RWPE1 (cell line): Measurements from ENCODE around the gene STARD7.

ENCODE experiments used
- CTCF ChIA-PET: fragments of 350-600 bp; sonication (Branson Sonifier 250); formaldehyde crosslinking; extraction: SDS; loops from one replicate; lab custom pipeline; 2021; lab: Yijun Ruan, JAX
- POLR2A ChIA-PET: fragments of 400-600 bp; formaldehyde crosslinking; extraction: SDS; loops from one replicate; lab custom pipeline; 2020; ENCODE audit warnings: antibody characterized with exemption; ENCODE audit not compliant: low non-redundant PET; lab: Yijun Ruan, JAX
- DNase-seq: peaks from one replicate; pipeline ENCODE4 v3.0.0; 2012; ENCODE audit warnings: low spot score
- H3K27ac ChIP-seq: fragments of 450-650 bp; 2 replicates; pipeline ENCODE4 v1.5.1; 2017
- CTCF ChIP-seq: fragments of 450-650 bp; conservative IDR thresholded peaks from 2 replicates; pipeline ENCODE4 v1.5.1; 2017; ENCODE audit warnings: low read depth, mild to moderate bottlenecking

Gene STARD7

GRCh38 chr2:96204836-96205624, 3.6 kb downstream of the STARD7 start:
- POLR2A ChIA-PET, result interaction anchor here (0.5 kb wide), 1 partner anchor 21 kb away, joined by 5 read pairs; no protein-coding TSS in a partner anchor

DNA sequence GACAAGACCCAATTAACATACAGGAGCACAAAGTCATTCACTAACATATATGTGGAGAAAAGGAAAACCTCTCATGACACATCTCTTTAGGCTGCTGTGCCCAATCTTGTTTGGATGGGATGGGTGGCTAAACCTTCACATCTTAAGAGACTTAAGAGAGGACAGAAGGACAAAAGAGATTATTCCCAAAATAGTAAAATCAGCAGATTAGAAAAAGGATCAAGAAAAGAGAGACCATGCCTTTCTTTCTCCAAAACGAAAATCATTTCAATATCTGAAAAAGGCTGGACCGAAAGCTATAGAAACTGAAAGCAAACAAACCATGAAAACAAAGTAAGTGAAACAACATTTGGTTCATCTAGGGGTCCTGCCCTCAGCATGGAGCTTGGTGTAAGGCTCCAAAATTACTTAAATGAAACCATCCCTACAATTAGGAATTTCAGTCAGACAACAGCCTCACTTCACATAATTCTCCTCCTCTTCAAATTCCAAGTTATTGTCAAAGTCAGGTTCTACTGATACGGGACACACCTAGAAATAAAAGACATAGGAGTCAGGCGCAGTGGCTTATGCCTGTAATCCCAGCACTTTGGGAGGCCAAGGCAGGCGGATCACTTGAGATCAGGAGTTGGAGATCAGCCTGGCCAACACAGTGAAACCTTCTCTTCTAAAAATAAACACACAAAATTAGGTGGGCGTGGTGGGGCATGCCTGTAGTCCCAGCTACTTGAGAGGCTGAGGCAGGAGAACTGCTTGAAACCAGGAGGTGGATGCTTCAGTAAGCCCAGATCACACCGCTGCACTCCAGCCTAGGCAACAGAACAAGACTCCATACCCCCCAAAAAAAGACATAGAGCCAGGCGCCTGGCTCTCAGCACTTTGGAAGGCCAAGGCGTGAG, 5.2 kb downstream of the STARD7 start:
- POLR2A ChIA-PET, result no interaction called here
- DNase-seq, result no peak
- H3K27ac ChIP-seq, result peak overlapping the region; percentile 77
- TF ChIP-seq CTCF, result no peak
- CTCF ChIA-PET, result interaction anchor here (0.7 to 0.8 kb wide), 2 partner anchors 181 to 212 kb away, joined by 3 to 4 read pairs; partner anchors contain the start of gene ANKRD36C

More at GRCh38 chr2:96204836-96205624, 3.6 kb downstream of the STARD7 start:
- no peak for DNase-seq
- TF ChIP-seq CTCF, result no peak
- CTCF ChIA-PET, result interaction anchor here (0.6 to 1.5 kb wide), 2 partner anchors 55 to 262 kb away, joined by 3 to 4 read pairs; no protein-coding TSS in a partner anchor
- H3K27ac ChIP-seq, result no peak overlapping the region; the same call in 1 of the 2 replicates

- no peak for TF ChIP-seq CTCF
- CTCF ChIA-PET, result no interaction called here
- H3K27ac ChIP-seq, result no peak overlapping the region
- DNase-seq, result no peak
- POLR2A ChIA-PET, result no interaction called here
Observed at GRCh38 chr2:96202152-96202854, 6.3 kb downstream of the STARD7 start.

DNA sequence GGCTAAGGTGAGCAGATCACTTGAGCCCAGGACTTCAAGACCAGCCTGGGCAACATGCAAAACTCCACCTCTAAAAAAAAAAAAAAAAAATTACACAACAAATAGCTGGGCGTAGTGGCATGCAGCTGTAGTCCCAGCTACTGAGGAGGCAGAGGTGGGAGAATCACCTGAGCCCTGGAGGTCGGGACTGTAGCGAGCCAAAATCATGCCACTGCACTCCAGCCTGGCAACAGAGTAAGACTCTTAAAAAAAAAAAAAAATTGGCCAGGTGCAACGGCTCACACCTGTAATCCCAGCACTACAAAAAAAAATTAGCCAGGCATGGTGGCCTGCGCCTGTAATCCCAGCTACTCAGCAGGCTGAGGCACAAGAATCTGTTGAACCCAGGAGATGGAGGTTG, 7.3 kb downstream of the STARD7 start:
- CTCF ChIA-PET, result no interaction called here
- no peak for TF ChIP-seq CTCF
- POLR2A ChIA-PET, result no interaction called here

GRCh38 chr2:96198921-96199320, 9.7 kb downstream of the STARD7 start:
- ChIA-PET POLR2A (no interaction called here), CTCF (no interaction called here)
- DNase-seq, result no peak
- no peak for TF ChIP-seq CTCF
- no peak overlapping the region for H3K27ac ChIP-seq

More for the DNA sequence above, 7.3 kb downstream of the STARD7 start:
- peak overlapping the region; percentile 39 for H3K27ac ChIP-seq
- DNase-seq, result no peak
